Psoas muscle (tissue), 8 donors: ENCODE data around the gene CSDE1. TPM values are rescaled to one million over a fixed set of nuclear protein-coding genes. Genes with fewer than 3 reads are reported as not detected.

Experiments used
- ATAC-seq, 4 donors: fragments of 200-7000 bp; cut with Tn5 transposase; one replicate each; pipeline ENCODE4 v1.9.1; 2020; ENCODE audit warnings: moderate library complexity in 3 of 4, mild to moderate bottlenecking in 2 of 4
- DNase-seq, 2 donors: peaks; one replicate each; pipeline ENCODE4 v3.0.0-alpha.2; 2020
- H3K27ac ChIP-seq: fragments of 200-600 bp; one replicate; pipeline ENCODE4 v1.8.0; 2022
- H3K27me3 ChIP-seq, 3 donors: fragments of 200-600 bp in 1 of 3; one replicate each; pipeline versions ENCODE4 v1.6.1 to v1.8.0; 2013 to 2022; ENCODE audit warnings: low read length in 2 of 3, mild to moderate bottlenecking in 2 of 3, moderate library complexity in 1 of 3; ENCODE audit not compliant: insufficient read depth in 3 of 3
- H3K36me3 ChIP-seq, 2 donors: fragments of 200-600 bp in 1 of 2; one replicate each; pipeline versions ENCODE4 v1.6.1 to v1.8.0; 2013 to 2022; ENCODE audit warnings: low read depth in 1 of 2, mild to moderate bottlenecking in 1 of 2, moderate library complexity in 1 of 2; ENCODE audit not compliant: insufficient read depth in 1 of 2
- H3K4me1 ChIP-seq: fragments of 200-600 bp; one replicate; pipeline ENCODE4 v1.8.0; 2022
- H3K4me3 ChIP-seq: fragments of 200-600 bp; one replicate; pipeline ENCODE4 v1.8.0; 2022; ENCODE audit warnings: mild to moderate bottlenecking
- H3K9me3 ChIP-seq: fragments of 200-600 bp; one replicate; pipeline ENCODE4 v1.8.0; 2022
- WGBS, 3 donors: extraction: QIAGEN DNeasy Blood & Tissue Kit; methylation state at CpG; one replicate each; pipeline versions ENCODE4 v1.1.6 to v1.1.7; 2013; 5-methylcytosine and 5-hydroxymethylcytosine counted together
- intact Hi-C, 2 donors: fragments of 100-400 bp; cut with DNase I; formaldehyde crosslinking; loops; one replicate each; pipeline versions ENCODE4 v1.11.0 to v1.14.2; 2022
- polyA plus RNA-seq, 3 donors: library from polyadenylated mRNA; stranded (reverse); fragments of 200-250 nt; gene quantifications; one replicate each; pipeline ENCODE4 v1.2.3, GENCODE V29; 2013
- total RNA-seq, 4 donors: library from RNA; stranded (reverse); fragmentation: NEBNext Ultra II Directional in 2 of 4; extraction: Animal tissue kit (Norgen Biotek cat#: 25700) in 2 of 4; gene quantifications; one replicate each; pipeline versions ENCODE4 v1.2.1 to v1.2.4, GENCODE V29; 2021 to 2023
- TF ChIP-seq, protein P1 (sequence below): fragments of 200-600 bp; IDR thresholded peaks from one replicate; pipeline ENCODE4 v1.8.0; 2022; ENCODE audit warnings: antibody characterized with exemption
- donor health status: healthy with polysubstance abuse.
- donor health status: DM: no; HTN: no; CAD: no; lungs with moderate emphysema.
- donor health status: Bipolar disorder and iron deficiency.
- donor health status: healthy.
- donor health status: DM: yes; HTN: yes; CAD: no.
- donor health status: DM: no; HTN: no; CAD: no.
- donor health status: DM: no; HTN: no; CAD: no.
- donor health status: DM: yes; HTN: yes; CAD: no.

CSDE1 gene
- total and polyA plus RNA-seq, 7 donors = 305 to 1,888 (median 1,387) TPM

DNA sequence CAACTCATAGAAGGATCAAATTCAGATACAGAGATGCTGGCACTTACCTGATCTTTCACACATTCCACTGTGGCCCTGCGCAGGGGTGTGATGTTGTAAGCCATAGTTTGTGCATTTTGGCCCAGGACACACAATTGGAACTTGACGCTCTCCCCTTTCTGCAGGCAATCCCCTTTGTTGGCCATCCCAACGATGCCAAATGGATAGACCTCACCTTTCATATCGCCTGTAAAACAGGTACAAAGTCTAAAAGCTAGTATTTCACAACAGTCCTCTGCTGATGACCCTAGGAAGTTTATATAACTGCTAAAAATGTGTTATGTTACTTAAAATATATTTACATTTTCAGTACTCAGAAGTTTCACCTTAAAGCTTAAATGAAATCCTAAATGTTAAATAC lies 37.3 kb downstream of the CSDE1 start:
- 45 to 82% (median 48%) methylated on average over 4 of the region's 4 CpGs for WGBS, 3 donors
- ATAC-seq (no peak), DNase-seq (no peak)
- intact Hi-C loops = no loop called here
- H3K4me1 ChIP-seq = peaks cover 45% of the 10 kb centered on the region
- no peak overlapping the region for H3K4me3 ChIP-seq
- peak overlapping the region; percentile 70 for H3K27ac ChIP-seq
- H3K36me3 ChIP-seq = peaks cover 15 to 88% of the 10 kb centered on the region in 2 donors
- no peaks in the 10 kb centered on the region for H3K27me3 ChIP-seq
- no peaks in the 10 kb centered on the region for H3K9me3 ChIP-seq
- TF ChIP-seq, protein P1, sequence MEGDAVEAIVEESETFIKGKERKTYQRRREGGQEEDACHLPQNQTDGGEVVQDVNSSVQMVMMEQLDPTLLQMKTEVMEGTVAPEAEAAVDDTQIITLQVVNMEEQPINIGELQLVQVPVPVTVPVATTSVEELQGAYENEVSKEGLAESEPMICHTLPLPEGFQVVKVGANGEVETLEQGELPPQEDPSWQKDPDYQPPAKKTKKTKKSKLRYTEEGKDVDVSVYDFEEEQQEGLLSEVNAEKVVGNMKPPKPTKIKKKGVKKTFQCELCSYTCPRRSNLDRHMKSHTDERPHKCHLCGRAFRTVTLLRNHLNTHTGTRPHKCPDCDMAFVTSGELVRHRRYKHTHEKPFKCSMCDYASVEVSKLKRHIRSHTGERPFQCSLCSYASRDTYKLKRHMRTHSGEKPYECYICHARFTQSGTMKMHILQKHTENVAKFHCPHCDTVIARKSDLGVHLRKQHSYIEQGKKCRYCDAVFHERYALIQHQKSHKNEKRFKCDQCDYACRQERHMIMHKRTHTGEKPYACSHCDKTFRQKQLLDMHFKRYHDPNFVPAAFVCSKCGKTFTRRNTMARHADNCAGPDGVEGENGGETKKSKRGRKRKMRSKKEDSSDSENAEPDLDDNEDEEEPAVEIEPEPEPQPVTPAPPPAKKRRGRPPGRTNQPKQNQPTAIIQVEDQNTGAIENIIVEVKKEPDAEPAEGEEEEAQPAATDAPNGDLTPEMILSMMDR = no peak

GRCh38 chr1:114719424-114719787 lies 38.4 kb downstream of the CSDE1 start:
- Histone ChIP-seq H3K9me3 (no peaks in the 10 kb centered on the region), H3K27me3 (no peaks in the 10 kb centered on the region), H3K4me1 (peaks cover 43% of the 10 kb centered on the region), H3K4me3 (no peak overlapping the region), H3K27ac (peak overlapping the region; percentile 70), H3K36me3 (peaks cover 8 to 87% of the 10 kb centered on the region in 2 donors)
- no peak for ATAC-seq
- no peak for DNase-seq
- TF ChIP-seq, protein P1 = no peak
- intact Hi-C loops = loop anchor here in 1 of 2 donors (5.0 kb wide), 1 partner anchor 33 kb away; no protein-coding TSS in a partner anchor
- WGBS, 3 donors = 86 to 93% (median 86%) methylated on average over 3 of the region's 3 CpGs

- DNase-seq (no peak), ATAC-seq (no peak)
- TF ChIP-seq, protein P1 = no peak
- Histone ChIP-seq H3K4me1 (peaks cover 38% of the 10 kb centered on the region), H3K27me3 (no peaks in the 10 kb centered on the region), H3K27ac (peak overlapping the region; percentile 70), H3K36me3 (peaks cover 8 to 88% of the 10 kb centered on the region in 2 donors), H3K9me3 (no peaks in the 10 kb centered on the region), H3K4me3 (no peak overlapping the region)
- intact Hi-C loops = loop anchor here in 1 of 2 donors (5.0 kb wide), 1 partner anchor 33 kb away; no protein-coding TSS in a partner anchor
- WGBS, 3 donors = 85 to 89% (median 89%) methylated on average over 11 of the region's 11 CpGs
These were observed 38.9 kb downstream of the CSDE1 start for GRCh38 chr1:114718661-114719423.

GRCh38 chr1:114716304-114717170 lies 41.2 kb downstream of the CSDE1 start, which contains the start of gene NRAS:
TSS of gene NRAS (minus strand) at chr1:114716771. CDS start at chr1:114716160, 611 bp downstream.
- TF ChIP-seq, protein P1 = no peak
- Histone ChIP-seq H3K36me3 (peaks cover 10 to 88% of the 10 kb centered on the region in 2 donors), H3K4me3 (peak within 1 kb of the TSS; percentile 66), H3K4me1 (peaks cover 26% of the 10 kb centered on the region), H3K9me3 (no peaks in the 10 kb centered on the region), H3K27ac (peak within 1 kb of the TSS; percentile 83), H3K27me3 (no peaks in the 10 kb centered on the region)
- DNase-seq (peak; percentile 95 to 96), ATAC-seq (peak; percentile 93 to 95 (median 94))
- WGBS, 3 donors = 1 to 8% (median 2%) methylated on average over 38 of the region's 38 CpGs
- intact Hi-C loops = loop anchor here in 1 of 2 donors (5.0 kb wide), 1 partner anchor 36 kb away; no protein-coding TSS in a partner anchor
